K562 (cell line): ENCODE measurements around the gene TKTL1. TPM values are rescaled to one million over a fixed set of nuclear protein-coding genes. Genes with fewer than 3 reads are reported as not detected.
A peak's percentile ranks its signal among the peaks of the same experiment; 100 is the strongest.

Source experiments
- CBX2 ChIP-seq: fragments of 200-600 bp; sonication (generic); IDR thresholded peaks from one replicate; pipeline ENCODE4 v1.6.1; 2012; ENCODE audit warnings: mild to moderate bottlenecking, low read length, inconsistent platforms; ENCODE audit not compliant: insufficient read depth, poor library complexity, severe bottlenecking
- CBX5 ChIP-seq: IDR thresholded peaks from 2 replicates; pipeline ENCODE4 v1.6.1; 2014; ENCODE audit warnings: low read depth, borderline replicate concordance
- DPF2 ChIP-seq: fragments of 450-650 bp; IDR thresholded peaks from 2 replicates; pipeline ENCODE4 v1.6.1; 2016
- FOXK1 ChIP-seq: sonication (generic); formaldehyde crosslinking; IDR thresholded peaks from 2 replicates; pipeline ENCODE4 v1.8.0; 2022; ENCODE audit warnings: missing genetic modification reagents, mild to moderate bottlenecking, borderline replicate concordance
- GTF2E2 ChIP-seq: fragments of 200-800 bp; sonication (Bioruptor generic); IDR thresholded peaks from 2 replicates; pipeline ENCODE4 v1.6.1; 2016; ENCODE audit warnings: missing genetic modification characterization, missing compliant biosample characterization
- HOXB6 ChIP-seq: fragments of 250-450 bp; sonication (Bioruptor Pico); IDR thresholded peaks from 2 replicates; pipeline ENCODE4 v1.5.1; 2022; ENCODE audit warnings: mild to moderate bottlenecking, borderline replicate concordance
- KAT2B ChIP-seq: IDR thresholded peaks from one replicate; pipeline ENCODE4 v1.6.1; 2012; ENCODE audit warnings: low read depth, mild to moderate bottlenecking, control low read depth, inconsistent platforms, low read length, moderate library complexity
- KLF1 ChIP-seq: fragments of 450-650 bp; IDR thresholded peaks from 2 replicates; pipeline ENCODE4 v1.6.1; 2016; ENCODE audit warnings: missing genetic modification characterization, missing compliant biosample characterization
- L3MBTL2 ChIP-seq: fragments of 450-650 bp; IDR thresholded peaks from 2 replicates; pipeline ENCODE4 v1.6.1; 2016; ENCODE audit warnings: mild to moderate bottlenecking, moderate library complexity
- LARP7 ChIP-seq: fragments of 450-650 bp; IDR thresholded peaks from 2 replicates; pipeline ENCODE4 v1.6.1; 2016
- MCM5 ChIP-seq: fragments of 450-650 bp; IDR thresholded peaks from 2 replicates; pipeline ENCODE4 v1.6.1; 2016; ENCODE audit warnings: low read depth
- MEIS2 ChIP-seq: fragments of 450-650 bp; IDR thresholded peaks from 2 replicates; pipeline ENCODE4 v1.6.1; 2014; ENCODE audit warnings: mild to moderate bottlenecking; ENCODE audit not compliant: partially characterized antibody
- NCOA4 ChIP-seq: fragments of 450-650 bp; IDR thresholded peaks from 2 replicates; pipeline ENCODE4 v1.6.1; 2018; ENCODE audit warnings: mild to moderate bottlenecking; ENCODE audit not compliant: partially characterized antibody
- POLR2B ChIP-seq: fragments of 450-650 bp; IDR thresholded peaks from 2 replicates; pipeline ENCODE4 v1.6.1; 2018; ENCODE audit warnings: low read depth; ENCODE audit not compliant: partially characterized antibody
- PRMT5 ChIP-seq: sonication (generic); formaldehyde crosslinking; IDR thresholded peaks from 2 replicates; pipeline ENCODE4 v1.5.0; 2020; ENCODE audit warnings: missing genetic modification reagents
- PTRF ChIP-seq: fragments of 450-650 bp; IDR thresholded peaks from 2 replicates; pipeline ENCODE4 v1.6.1; 2016; ENCODE audit warnings: mild to moderate bottlenecking, missing genetic modification characterization, missing compliant biosample characterization
- SAFB ChIP-seq: fragments of 200-400 bp; formaldehyde crosslinking; IDR thresholded peaks from 2 replicates; pipeline ENCODE4 v1.6.1; 2017; ENCODE audit warnings: low read depth, low read length, borderline replicate concordance
- SREBF1 ChIP-seq: fragments of 150-350 bp; IDR thresholded peaks from 2 replicates; pipeline ENCODE4 v1.6.1; 2014; ENCODE audit warnings: antibody characterized with exemption, low read depth, low read length, borderline replicate concordance
- STAG1 ChIP-seq: sonication (generic); formaldehyde crosslinking; IDR thresholded peaks from 2 replicates; pipeline ENCODE4 v1.5.0; 2020; ENCODE audit warnings: missing genetic modification reagents, borderline replicate concordance
- TCFL5 ChIP-seq: fragments of 250-450 bp; sonication (Bioruptor Pico); conservative IDR thresholded peaks from 2 replicates; pipeline ENCODE4 v1.6.1; 2021; ENCODE audit warnings: mild to moderate bottlenecking, moderate library complexity, matching md5 sums
- ZNF707 ChIP-seq: fragments of 250-450 bp; sonication (Bioruptor Pico); conservative IDR thresholded peaks from 2 replicates; pipeline ENCODE4 v1.8.0; 2022; ENCODE audit warnings: inconsistent platforms, mild to moderate bottlenecking, moderate library complexity
- ZNF75A ChIP-seq: fragments of 450-650 bp; formaldehyde crosslinking; IDR thresholded peaks from 2 replicates; pipeline ENCODE4 v1.4.0; 2020; ENCODE audit warnings: mild to moderate bottlenecking
- ZNF778 ChIP-seq: fragments of 450-650 bp; formaldehyde crosslinking; IDR thresholded peaks from 2 replicates; pipeline ENCODE4 v1.4.0; 2020; ENCODE audit warnings: mild to moderate bottlenecking, moderate library complexity
- polyA plus RNA-seq, 8 experiments: library from polyadenylated mRNA; depleted of rRNA in 4 of 8; stranded (reverse) in 5 of 8; unstranded in 3 of 8; fragments of >200 nt; fragmentation: Nextera tagmentation in 2 of 8; fragmentation: Illumina TruSeq in 1 of 8; extraction: Ambion mirVana in 2 of 8; extraction: Trizol in 1 of 8; gene quantifications; 2 replicates each; pipeline versions ENCODE4 v1.2.1 to v1.2.3, GENCODE V29; 2011 to 2014; ENCODE audit warnings: inconsistent platforms in 1 of 8, missing spikeins in 1 of 8
- total RNA-seq, 7 experiments: library from RNA; depleted of rRNA in 6 of 7; stranded (reverse); fragments of >200 nt in 6 of 7; fragmentation: Illumina TruSeq in 2 of 7; extraction: Trizol in 2 of 7; gene quantifications; 2 replicates each; pipeline versions ENCODE4 v1.2.1 to v1.2.3, GENCODE V29; 2011 to 2021; ENCODE audit warnings: low replicate concordance in 1 of 7
- TF ChIP-seq, protein P1 (sequence below), 2 experiments: IDR thresholded peaks; 2 replicates each; pipeline ENCODE4 v1.6.1; 2012; ENCODE audit warnings: improper control_type of control experiment in 2 of 2, low read depth in 2 of 2, low read length in 2 of 2, borderline replicate concordance in 1 of 2
- TF ChIP-seq, protein P2 (sequence below), 2 experiments: fragments of 450-650 bp in 1 of 2; IDR thresholded peaks; 2 replicates each; pipeline ENCODE4 v1.6.1; 2011 to 2017; ENCODE audit warnings: low read depth in 2 of 2, antibody characterized with exemption in 1 of 2, borderline replicate concordance in 1 of 2, low read length in 1 of 2, mild to moderate bottlenecking in 1 of 2, mixed read lengths in 1 of 2; ENCODE audit not compliant: control insufficient read depth in 1 of 2

TKTL1 gene
- total and polyA plus RNA-seq, 9 of the 15 experiments (the other 6 are each of a cell fraction or from before 2014, with no cell fraction given) = 0.18 to 0.71 (median 0.38) TPM

DNA sequence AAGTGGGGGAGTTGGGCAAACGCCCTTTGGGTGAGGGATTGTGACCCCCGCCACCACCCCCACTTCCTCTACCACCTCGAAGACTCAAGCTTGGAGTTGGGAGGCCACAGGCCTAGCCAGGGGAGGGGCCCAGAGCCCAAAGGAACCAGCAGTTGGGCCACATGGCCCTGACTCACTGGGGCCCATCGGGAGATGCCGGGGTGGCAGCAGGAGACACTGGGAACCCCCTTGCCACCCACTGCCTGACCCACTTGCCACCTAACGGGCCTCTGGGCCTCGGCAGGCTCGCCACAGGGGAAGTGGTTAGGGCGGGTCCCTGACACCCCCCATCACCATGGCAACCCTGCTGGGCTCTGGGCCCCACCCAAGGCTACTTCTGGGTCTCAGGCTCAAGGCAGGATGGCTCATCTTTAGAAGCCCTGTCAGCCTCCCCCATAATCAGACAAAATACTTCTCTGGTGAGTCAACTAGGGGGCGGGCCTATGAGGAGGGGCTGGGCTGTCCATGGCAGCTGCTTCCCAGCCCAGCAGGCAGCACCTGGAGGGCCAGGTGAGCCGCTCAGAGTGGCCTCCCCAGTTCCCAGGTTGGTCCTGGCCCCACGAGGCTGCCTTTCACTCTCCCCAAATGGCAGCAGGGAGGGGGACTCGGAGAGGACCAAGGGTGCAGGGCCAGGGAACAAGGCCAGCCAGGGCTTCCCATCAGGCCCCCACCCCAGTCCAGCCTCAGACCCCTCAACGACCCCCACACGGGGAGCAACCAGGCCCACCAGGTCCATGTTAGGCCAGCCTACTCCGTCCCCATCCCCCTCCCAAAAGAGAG lies 73.2 kb downstream of the TKTL1 start (continued):
- TF ChIP-seq, protein P1, sequence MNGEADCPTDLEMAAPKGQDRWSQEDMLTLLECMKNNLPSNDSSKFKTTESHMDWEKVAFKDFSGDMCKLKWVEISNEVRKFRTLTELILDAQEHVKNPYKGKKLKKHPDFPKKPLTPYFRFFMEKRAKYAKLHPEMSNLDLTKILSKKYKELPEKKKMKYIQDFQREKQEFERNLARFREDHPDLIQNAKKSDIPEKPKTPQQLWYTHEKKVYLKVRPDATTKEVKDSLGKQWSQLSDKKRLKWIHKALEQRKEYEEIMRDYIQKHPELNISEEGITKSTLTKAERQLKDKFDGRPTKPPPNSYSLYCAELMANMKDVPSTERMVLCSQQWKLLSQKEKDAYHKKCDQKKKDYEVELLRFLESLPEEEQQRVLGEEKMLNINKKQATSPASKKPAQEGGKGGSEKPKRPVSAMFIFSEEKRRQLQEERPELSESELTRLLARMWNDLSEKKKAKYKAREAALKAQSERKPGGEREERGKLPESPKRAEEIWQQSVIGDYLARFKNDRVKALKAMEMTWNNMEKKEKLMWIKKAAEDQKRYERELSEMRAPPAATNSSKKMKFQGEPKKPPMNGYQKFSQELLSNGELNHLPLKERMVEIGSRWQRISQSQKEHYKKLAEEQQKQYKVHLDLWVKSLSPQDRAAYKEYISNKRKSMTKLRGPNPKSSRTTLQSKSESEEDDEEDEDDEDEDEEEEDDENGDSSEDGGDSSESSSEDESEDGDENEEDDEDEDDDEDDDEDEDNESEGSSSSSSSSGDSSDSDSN (IDR thresholded peaks at IDR 0.05; ENCODE audit: borderline replicate concordance in 1 of 2, low read depth in 2 of 2, low read length in 2 of 2) = no peak
- no peak for TF ChIP-seq TCFL5 (CRISPR knock-in tag)
- no peak for TF ChIP-seq PRMT5 (CRISPR knock-in tag)
- TF ChIP-seq POLR2B = peak; percentile 56
- TF ChIP-seq SAFB = no peak
- no peak for TF ChIP-seq SREBF1
- no peak for TF ChIP-seq CBX5
- TF ChIP-seq DPF2 = peak; percentile 64; the same call in 1 of the 2 replicates
- no peak for TF ChIP-seq ZNF75A
- TF ChIP-seq KAT2B = no peak
- no peak; the same call in 1 of the 2 replicates for TF ChIP-seq GTF2E2 (tag)
- no peak for TF ChIP-seq MCM5
- no peak for TF ChIP-seq L3MBTL2
- no peak for TF ChIP-seq STAG1 (CRISPR knock-in tag)
- no peak for TF ChIP-seq NCOA4
- TF ChIP-seq KLF1 (tag) = peak; percentile 85; the same call in 1 of the 2 replicates
- TF ChIP-seq LARP7 = no peak
- no peak for TF ChIP-seq FOXK1 (CRISPR knock-in tag)
- no peak for TF ChIP-seq PTRF
- no peak for TF ChIP-seq ZNF707 (CRISPR knock-in tag)
- TF ChIP-seq, protein P2, sequence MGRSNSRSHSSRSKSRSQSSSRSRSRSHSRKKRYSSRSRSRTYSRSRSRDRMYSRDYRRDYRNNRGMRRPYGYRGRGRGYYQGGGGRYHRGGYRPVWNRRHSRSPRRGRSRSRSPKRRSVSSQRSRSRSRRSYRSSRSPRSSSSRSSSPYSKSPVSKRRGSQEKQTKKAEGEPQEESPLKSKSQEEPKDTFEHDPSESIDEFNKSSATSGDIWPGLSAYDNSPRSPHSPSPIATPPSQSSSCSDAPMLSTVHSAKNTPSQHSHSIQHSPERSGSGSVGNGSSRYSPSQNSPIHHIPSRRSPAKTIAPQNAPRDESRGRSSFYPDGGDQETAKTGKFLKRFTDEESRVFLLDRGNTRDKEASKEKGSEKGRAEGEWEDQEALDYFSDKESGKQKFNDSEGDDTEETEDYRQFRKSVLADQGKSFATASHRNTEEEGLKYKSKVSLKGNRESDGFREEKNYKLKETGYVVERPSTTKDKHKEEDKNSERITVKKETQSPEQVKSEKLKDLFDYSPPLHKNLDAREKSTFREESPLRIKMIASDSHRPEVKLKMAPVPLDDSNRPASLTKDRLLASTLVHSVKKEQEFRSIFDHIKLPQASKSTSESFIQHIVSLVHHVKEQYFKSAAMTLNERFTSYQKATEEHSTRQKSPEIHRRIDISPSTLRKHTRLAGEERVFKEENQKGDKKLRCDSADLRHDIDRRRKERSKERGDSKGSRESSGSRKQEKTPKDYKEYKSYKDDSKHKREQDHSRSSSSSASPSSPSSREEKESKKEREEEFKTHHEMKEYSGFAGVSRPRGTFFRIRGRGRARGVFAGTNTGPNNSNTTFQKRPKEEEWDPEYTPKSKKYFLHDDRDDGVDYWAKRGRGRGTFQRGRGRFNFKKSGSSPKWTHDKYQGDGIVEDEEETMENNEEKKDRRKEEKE (IDR thresholded peaks at IDR 0.05; ENCODE audit: borderline replicate concordance in 1 of 2, control insufficient read depth in 1 of 2, low read depth in 2 of 2, low read length in 1 of 2) = no peak
- TF ChIP-seq MEIS2 = peak; percentile 71
- no peak for TF ChIP-seq CBX2
- no peak for TF ChIP-seq ZNF778 (CRISPR knock-in tag)
- TF ChIP-seq HOXB6 = no peak
